ENCODE measurements around the gene LRRC28. TPM values are rescaled to one million over a fixed set of nuclear protein-coding genes. Genes with fewer than 3 reads are reported as not detected.

LRRC28 gene
- total and polyA plus RNA-seq, 2 donors (not counting 1 experiment from before 2014, with no cell fraction given), result 20.1 to 23.8 TPM

DNA sequence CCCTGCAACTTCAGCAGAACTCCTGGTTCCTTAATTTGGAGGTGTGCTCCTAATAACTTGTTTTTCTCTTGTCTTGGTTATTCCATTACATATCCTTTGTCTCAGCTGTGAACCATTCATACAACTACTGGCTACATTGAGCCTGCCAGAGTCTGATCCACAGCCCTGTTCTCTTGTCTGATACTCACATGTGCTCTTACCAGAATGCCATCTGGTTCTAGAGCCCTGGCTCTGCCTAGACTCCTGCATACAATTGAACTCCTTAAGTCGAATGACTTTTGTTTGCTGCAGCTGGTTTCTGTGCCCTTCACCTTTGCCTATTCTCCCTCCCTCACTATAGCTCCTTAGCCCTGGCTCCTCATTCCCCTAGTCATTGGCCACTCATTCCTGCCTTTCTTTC lies 85.5 kb downstream of the LRRC28 start:
- H3K9ac ChIP-seq (ENCODE audit: insufficient read depth, low read length), result no peak overlapping the region
- peaks cover 6% of the 10 kb centered on the region for H3K4me1 ChIP-seq (ENCODE audit: control insufficient read depth, extremely low read depth, insufficient read depth, low read length)
- no peak for DNase-seq (ENCODE audit: low read depth in 2 of 2)
- H3K9me3 ChIP-seq (ENCODE audit: control insufficient read depth, insufficient read depth, low read depth, low read length), result no peaks in the 10 kb centered on the region
- no peak overlapping the region for H3K4me3 ChIP-seq (replicated peaks in 1 of 4; ENCODE audit: control extremely low read depth in 1 of 4, insufficient read depth in 1 of 4, low read depth in 3 of 4, low read length in 4 of 4)
- no peak overlapping the region for H3K4me2 ChIP-seq (ENCODE audit: extremely low read depth, insufficient read depth, low read length)
- no peaks in the 10 kb centered on the region for H3K27me3 ChIP-seq (ENCODE audit: control insufficient read depth, insufficient read depth, low read length)
- H3K36me3 ChIP-seq (ENCODE audit: control insufficient read depth, insufficient read depth, low read length), result no peaks in the 10 kb centered on the region
- TF ChIP-seq, protein P1, sequence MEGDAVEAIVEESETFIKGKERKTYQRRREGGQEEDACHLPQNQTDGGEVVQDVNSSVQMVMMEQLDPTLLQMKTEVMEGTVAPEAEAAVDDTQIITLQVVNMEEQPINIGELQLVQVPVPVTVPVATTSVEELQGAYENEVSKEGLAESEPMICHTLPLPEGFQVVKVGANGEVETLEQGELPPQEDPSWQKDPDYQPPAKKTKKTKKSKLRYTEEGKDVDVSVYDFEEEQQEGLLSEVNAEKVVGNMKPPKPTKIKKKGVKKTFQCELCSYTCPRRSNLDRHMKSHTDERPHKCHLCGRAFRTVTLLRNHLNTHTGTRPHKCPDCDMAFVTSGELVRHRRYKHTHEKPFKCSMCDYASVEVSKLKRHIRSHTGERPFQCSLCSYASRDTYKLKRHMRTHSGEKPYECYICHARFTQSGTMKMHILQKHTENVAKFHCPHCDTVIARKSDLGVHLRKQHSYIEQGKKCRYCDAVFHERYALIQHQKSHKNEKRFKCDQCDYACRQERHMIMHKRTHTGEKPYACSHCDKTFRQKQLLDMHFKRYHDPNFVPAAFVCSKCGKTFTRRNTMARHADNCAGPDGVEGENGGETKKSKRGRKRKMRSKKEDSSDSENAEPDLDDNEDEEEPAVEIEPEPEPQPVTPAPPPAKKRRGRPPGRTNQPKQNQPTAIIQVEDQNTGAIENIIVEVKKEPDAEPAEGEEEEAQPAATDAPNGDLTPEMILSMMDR (conservative IDR thresholded peaks at IDR 0.05 in 1 of 2, IDR thresholded peaks at IDR 0.05 in 1 of 2; ENCODE audit: low read depth in 1 of 2, low read length in 2 of 2), result no peak
- no peak for TF ChIP-seq EZH2 (IDR thresholded peaks at IDR 0.05; ENCODE audit: low read length, missing control alignments)
- no peaks in the 10 kb centered on the region for H4K20me1 ChIP-seq (ENCODE audit: control insufficient read depth, extremely low read depth, insufficient read depth, low read length)
- H3K79me2 ChIP-seq (ENCODE audit: control insufficient read depth, insufficient read depth, low read length), result no peaks in the 10 kb centered on the region
- H3K27ac ChIP-seq (ENCODE audit: insufficient read depth, low read length), result no peak overlapping the region
- H2AFZ ChIP-seq (ENCODE audit: low read length), result no peak overlapping the region

DNA sequence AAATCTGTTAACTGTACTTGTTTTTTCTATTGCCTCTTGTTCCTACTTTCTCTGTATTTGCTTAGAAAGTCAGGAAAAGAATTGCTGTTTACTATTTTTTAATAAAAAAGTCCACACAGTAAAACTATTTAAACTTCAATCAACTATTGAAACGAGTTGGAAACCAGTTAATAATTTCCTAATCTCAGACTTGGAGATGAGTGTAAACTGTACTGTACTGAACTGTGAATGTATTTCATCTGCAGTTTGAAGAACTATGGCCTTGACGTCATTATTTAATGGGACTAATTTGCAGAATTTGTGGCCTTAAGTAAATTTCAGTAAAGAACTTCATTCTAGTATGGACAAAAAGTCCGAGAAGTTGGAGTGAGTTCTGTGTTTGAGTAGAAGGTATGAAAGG lies 89.1 kb downstream of the LRRC28 start:
- Histone ChIP-seq H3K27me3 (ENCODE audit: control insufficient read depth, insufficient read depth, low read length) (no peaks in the 10 kb centered on the region), H4K20me1 (ENCODE audit: control insufficient read depth, extremely low read depth, insufficient read depth, low read length) (no peaks in the 10 kb centered on the region), H3K36me3 (ENCODE audit: control insufficient read depth, insufficient read depth, low read length) (no peaks in the 10 kb centered on the region), H2AFZ (ENCODE audit: low read length) (no peak overlapping the region), H3K9me3 (ENCODE audit: control insufficient read depth, insufficient read depth, low read depth, low read length) (no peaks in the 10 kb centered on the region), H3K79me2 (ENCODE audit: control insufficient read depth, insufficient read depth, low read length) (no peaks in the 10 kb centered on the region), H3K9ac (ENCODE audit: insufficient read depth, low read length) (no peak overlapping the region), H3K27ac (ENCODE audit: insufficient read depth, low read length) (peak overlapping the region; percentile 6), H3K4me1 (ENCODE audit: control insufficient read depth, extremely low read depth, insufficient read depth, low read length) (peaks cover 6% of the 10 kb centered on the region), H3K4me2 (ENCODE audit: extremely low read depth, insufficient read depth, low read length) (no peak overlapping the region), H3K4me3 (replicated peaks in 1 of 4; ENCODE audit: control extremely low read depth in 1 of 4, insufficient read depth in 1 of 4, low read depth in 3 of 4, low read length in 4 of 4) (no peak overlapping the region)
- no peak for TF ChIP-seq EZH2 (IDR thresholded peaks at IDR 0.05; ENCODE audit: low read length, missing control alignments)
- TF ChIP-seq, protein P1 (conservative IDR thresholded peaks at IDR 0.05 in 1 of 2, IDR thresholded peaks at IDR 0.05 in 1 of 2; ENCODE audit: low read depth in 1 of 2, low read length in 2 of 2), result no peak
- peak in 1 of 2 donors; percentile 10 for DNase-seq (ENCODE audit: low read depth in 2 of 2)

GRCh38 chr15:99341786-99342185 lies 90.5 kb downstream of the LRRC28 start:
- Histone ChIP-seq H4K20me1 (ENCODE audit: control insufficient read depth, extremely low read depth, insufficient read depth, low read length) (no peaks in the 10 kb centered on the region), H3K27ac (ENCODE audit: insufficient read depth, low read length) (no peak overlapping the region), H3K4me2 (ENCODE audit: extremely low read depth, insufficient read depth, low read length) (no peak overlapping the region), H3K4me1 (ENCODE audit: control insufficient read depth, extremely low read depth, insufficient read depth, low read length) (peaks cover 6% of the 10 kb centered on the region), H3K9ac (ENCODE audit: insufficient read depth, low read length) (no peak overlapping the region), H3K4me3 (replicated peaks in 1 of 4; ENCODE audit: control extremely low read depth in 1 of 4, insufficient read depth in 1 of 4, low read depth in 3 of 4, low read length in 4 of 4) (no peak overlapping the region), H3K27me3 (ENCODE audit: control insufficient read depth, insufficient read depth, low read length) (no peaks in the 10 kb centered on the region), H3K9me3 (ENCODE audit: control insufficient read depth, insufficient read depth, low read depth, low read length) (no peaks in the 10 kb centered on the region), H2AFZ (ENCODE audit: low read length) (peak overlapping the region; percentile 52), H3K79me2 (ENCODE audit: control insufficient read depth, insufficient read depth, low read length) (no peaks in the 10 kb centered on the region), H3K36me3 (ENCODE audit: control insufficient read depth, insufficient read depth, low read length) (no peaks in the 10 kb centered on the region)
- DNase-seq (ENCODE audit: low read depth in 2 of 2), result no peak
- TF ChIP-seq EZH2 (IDR thresholded peaks at IDR 0.05; ENCODE audit: low read length, missing control alignments), result no peak
- TF ChIP-seq, protein P1 (conservative IDR thresholded peaks at IDR 0.05 in 1 of 2, IDR thresholded peaks at IDR 0.05 in 1 of 2; ENCODE audit: low read depth in 1 of 2, low read length in 2 of 2), result no peak
